Fibroblast of mammary gland (primary cell): ENCODE data around the gene GSK3B.

Experiments used
- DNase-seq: peaks from one replicate; pipeline ENCODE4 v3.0.0-alpha.2; 2010; ENCODE audit warnings: low read depth
- H3K4me3 ChIP-seq: 2 replicates; pipeline ENCODE4 v1.5.1; 2011; ENCODE audit warnings: low read depth, mild to moderate bottlenecking, low read length, moderate library complexity; ENCODE audit not compliant: control insufficient read depth
- CTCF ChIP-seq: conservative IDR thresholded peaks from 2 replicates; pipeline ENCODE4 v1.5.1; 2011; ENCODE audit warnings: low read depth, low read length, inconsistent platforms; ENCODE audit not compliant: control insufficient read depth, insufficient read depth

GSK3B gene

GRCh38 chr3:119781330-119782198 lies 312.7 kb downstream of the GSK3B start, which contains the start of gene NR1I2:
NR1I2 (plus strand) TSS chr3:119782101.
- DNase-seq = no peak
- TF ChIP-seq CTCF = no peak
- H3K4me3 ChIP-seq = no peak within 1 kb of the TSS

GRCh38 chr3:119779731-119780383 lies 314.4 kb downstream of the GSK3B start:
- DNase-seq = no peak
- no peak for TF ChIP-seq CTCF
- H3K4me3 ChIP-seq = no peak overlapping the region

GRCh38 chr3:119778811-119779210 lies 315.4 kb downstream of the GSK3B start:
- no peak for DNase-seq
- no peak for TF ChIP-seq CTCF
- H3K4me3 ChIP-seq = no peak overlapping the region

- TF ChIP-seq CTCF = no peak
- no peak for DNase-seq
- no peak overlapping the region for H3K4me3 ChIP-seq
These were observed 316.1 kb downstream of the GSK3B start for GRCh38 chr3:119778176-119778575.

- no peak for DNase-seq
These were observed 317.9 kb downstream of the GSK3B start for GRCh38 chr3:119776304-119776703.

GRCh38 chr3:119774444-119774843 lies 319.8 kb downstream of the GSK3B start:
- DNase-seq = no peak
- TF ChIP-seq CTCF = no peak
- no peak overlapping the region for H3K4me3 ChIP-seq

More at GRCh38 chr3:119776304-119776703, 317.9 kb downstream of the GSK3B start:
- no peak overlapping the region for H3K4me3 ChIP-seq
- no peak for TF ChIP-seq CTCF
